Measurements from ENCODE around the gene SFMBT1. TPM values are rescaled to one million over a fixed set of nuclear protein-coding genes. Genes with fewer than 3 reads are reported as not detected.

Gene SFMBT1
- total RNA-seq, 1 donor from 2014 or later: 5.8 TPM

- no peak overlapping the region for H3K27ac Mint-ChIP-seq (ENCODE audit: unreplicated experiment)
- no peak for DNase-seq (ENCODE audit: low spot score)
- H3K36me3 Mint-ChIP-seq (ENCODE audit: low read depth, unreplicated experiment): peaks cover 4% of the 10 kb centered on the region
- peaks cover 5% of the 10 kb centered on the region for H3K27me3 Mint-ChIP-seq (ENCODE audit: unreplicated experiment)
- peaks cover 11% of the 10 kb centered on the region for H3K4me1 Mint-ChIP-seq (ENCODE audit: unreplicated experiment)
- H3K4me3 Mint-ChIP-seq (ENCODE audit: unreplicated experiment): no peak overlapping the region
- H3K9me3 Mint-ChIP-seq (ENCODE audit: unreplicated experiment): no peaks in the 10 kb centered on the region
- no peak for TF ChIP-seq CTCF (IDR thresholded peaks at IDR 0.05; ENCODE audit: unreplicated experiment)
Observed at GRCh38 chr3:52893723-52894122, 152.2 kb downstream of the SFMBT1 start.

GRCh38 chr3:52892625-52893311 lies 153.1 kb downstream of the SFMBT1 start:
- Mint-ChIP-seq H3K27ac (ENCODE audit: unreplicated experiment) (no peak overlapping the region), H3K36me3 (ENCODE audit: low read depth, unreplicated experiment) (peaks cover 4% of the 10 kb centered on the region), H3K4me3 (ENCODE audit: unreplicated experiment) (no peak overlapping the region), H3K9me3 (ENCODE audit: unreplicated experiment) (no peaks in the 10 kb centered on the region), H3K27me3 (ENCODE audit: unreplicated experiment) (peaks cover 5% of the 10 kb centered on the region), H3K4me1 (ENCODE audit: unreplicated experiment) (peaks cover 11% of the 10 kb centered on the region)
- TF ChIP-seq CTCF (IDR thresholded peaks at IDR 0.05; ENCODE audit: unreplicated experiment): no peak
- no peak for DNase-seq (ENCODE audit: low spot score)

- no peak for DNase-seq (ENCODE audit: low spot score)
- TF ChIP-seq CTCF (IDR thresholded peaks at IDR 0.05; ENCODE audit: unreplicated experiment): no peak
- Mint-ChIP-seq H3K9me3 (ENCODE audit: unreplicated experiment) (no peaks in the 10 kb centered on the region), H3K4me1 (ENCODE audit: unreplicated experiment) (peaks cover 11% of the 10 kb centered on the region), H3K27me3 (ENCODE audit: unreplicated experiment) (peaks cover 5% of the 10 kb centered on the region), H3K27ac (ENCODE audit: unreplicated experiment) (no peak overlapping the region), H3K4me3 (ENCODE audit: unreplicated experiment) (no peak overlapping the region), H3K36me3 (ENCODE audit: low read depth, unreplicated experiment) (peaks cover 4% of the 10 kb centered on the region)
Observed at GRCh38 chr3:52892290-52892624, 153.6 kb downstream of the SFMBT1 start.

- H3K36me3 Mint-ChIP-seq (ENCODE audit: low read depth, unreplicated experiment): peaks cover 7% of the 10 kb centered on the region
- H3K9me3 Mint-ChIP-seq (ENCODE audit: unreplicated experiment): no peaks in the 10 kb centered on the region
- H3K4me1 Mint-ChIP-seq (ENCODE audit: unreplicated experiment): peaks cover 9% of the 10 kb centered on the region
- H3K4me3 Mint-ChIP-seq (ENCODE audit: unreplicated experiment): no peak overlapping the region
- TF ChIP-seq CTCF (IDR thresholded peaks at IDR 0.05; ENCODE audit: unreplicated experiment): no peak
- no peak overlapping the region for H3K27ac Mint-ChIP-seq (ENCODE audit: unreplicated experiment)
- DNase-seq (ENCODE audit: low spot score): no peak
- peaks cover 5% of the 10 kb centered on the region for H3K27me3 Mint-ChIP-seq (ENCODE audit: unreplicated experiment)
Observed at GRCh38 chr3:52891615-52892081, 154.2 kb downstream of the SFMBT1 start.

GRCh38 chr3:52891164-52891563 lies 154.7 kb downstream of the SFMBT1 start:
- no peak for TF ChIP-seq CTCF (IDR thresholded peaks at IDR 0.05; ENCODE audit: unreplicated experiment)
- Mint-ChIP-seq H3K36me3 (ENCODE audit: low read depth, unreplicated experiment) (peaks cover 7% of the 10 kb centered on the region), H3K27me3 (ENCODE audit: unreplicated experiment) (peaks cover 5% of the 10 kb centered on the region), H3K4me3 (ENCODE audit: unreplicated experiment) (no peak overlapping the region), H3K4me1 (ENCODE audit: unreplicated experiment) (peaks cover 7% of the 10 kb centered on the region), H3K27ac (ENCODE audit: unreplicated experiment) (no peak overlapping the region), H3K9me3 (ENCODE audit: unreplicated experiment) (no peaks in the 10 kb centered on the region)
- DNase-seq (ENCODE audit: low spot score): no peak

All from endothelial cell (in vitro differentiated cells).